HCT116 (cell line): ENCODE measurements around the gene CHRNB4. TPM values are rescaled to one million over a fixed set of nuclear protein-coding genes. Genes with fewer than 3 reads are reported as not detected.

ENCODE experiments used
- ATAC-seq: fragments of 200-7000 bp; cut with Tn5 transposase; 2 replicates; pipeline ENCODE4 v1.9.1; 2020; ENCODE audit warnings: mild to moderate bottlenecking, moderate library complexity
- BruUV-seq: library from RNA; stranded (reverse); fragments of 400-500 nt; replicated peaks from 2 replicates; lab custom pipeline; 2021; lab: Mats Ljungman, UMichigan
- CTCF ChIA-PET: fragments of 300-600 bp; sonication (Branson Sonifier 250); formaldehyde crosslinking; loops from one replicate; lab custom pipeline; 2021; ENCODE audit warnings: antibody characterized with exemption; lab: Charles Lee
- POLR2A ChIA-PET: fragments of 300-600, 350-600 bp; sonication (Branson Sonifier 250); formaldehyde crosslinking; loops from one replicate; lab custom pipeline; 2021; ENCODE audit warnings: antibody characterized with exemption; lab: Charles Lee
- RAD21 ChIA-PET, 2 experiments: fragments of 300-600 bp; sonication (Branson Sonifier 250); formaldehyde crosslinking; loops; one replicate each; lab custom pipeline; 2023; ENCODE audit warnings: low total read pairs in 2 of 2; ENCODE audit not compliant: uncharacterized antibody in 2 of 2, unreplicated experiment in 2 of 2, low non-redundant PET in 1 of 2; lab: Charles Lee
- DNase-seq: peaks from one replicate; pipeline ENCODE4 v3.0.0-alpha.2; 2010; ENCODE audit warnings: low read depth, low spot score
- H2AFZ ChIP-seq: fragments of 200-600 bp; shearing (Covaris generic), sonication (generic); 2 replicates; pipeline ENCODE4 v1.6.1; 2017; ENCODE audit warnings: low read depth, mixed run types, mixed read lengths, antibody characterized with exemption, low read length; ENCODE audit not compliant: poor library complexity, severe bottlenecking
- H3K27ac ChIP-seq: 2 replicates; pipeline ENCODE4 v1.5.1; 2012; ENCODE audit warnings: low read depth, low read length
- H3K27me3 ChIP-seq: fragments of 200-600 bp; sonication (generic); 2 replicates; pipeline ENCODE4 v1.6.1; 2016; ENCODE audit warnings: mixed run types, low read length, mixed read lengths; ENCODE audit not compliant: insufficient read depth
- H3K36me3 ChIP-seq, 2 experiments: fragments of 200-500 bp in 1 of 2; fragments of 200-600 bp in 1 of 2; sonication (Bioruptor generic) in 1 of 2; sonication (generic) in 1 of 2; 2 replicates each; pipeline versions ENCODE4 v1.5.1 to v1.6.1; 2014 to 2016; ENCODE audit warnings: low read length in 2 of 2, inconsistent platforms in 1 of 2, mixed read lengths in 1 of 2, mixed run types in 1 of 2; ENCODE audit not compliant: insufficient read depth in 2 of 2, control insufficient read depth in 1 of 2
- H3K4me1 ChIP-seq, 2 experiments: fragments of 200-600 bp in 1 of 2; sonication (generic) in 1 of 2; 2 replicates each; pipeline versions ENCODE4 v1.5.1 to v1.6.1; 2012 to 2017; ENCODE audit warnings: low read length in 2 of 2, inconsistent platforms in 1 of 2, mild to moderate bottlenecking in 1 of 2, mixed read lengths in 1 of 2, mixed run types in 1 of 2, moderate library complexity in 1 of 2; ENCODE audit not compliant: insufficient read depth in 2 of 2, control insufficient read depth in 1 of 2
- H3K4me2 ChIP-seq: fragments of 200-600 bp; sonication (generic); 2 replicates; pipeline ENCODE4 v1.6.1; 2017; ENCODE audit warnings: mixed run types, low read length, mixed read lengths
- H3K4me3 ChIP-seq, 2 experiments: fragments of 200-600 bp in 1 of 2; sonication (generic) in 1 of 2; replicated peaks in 1 of 2; 2 replicates each; pipeline ENCODE4 v1.5.1; 2011 to 2016; ENCODE audit warnings: low read length in 2 of 2, control low read depth in 1 of 2, low read depth in 1 of 2, mild to moderate bottlenecking in 1 of 2, mixed read lengths in 1 of 2, mixed run types in 1 of 2
- H3K79me2 ChIP-seq: fragments of 200-600 bp; sonication (generic); 2 replicates; pipeline ENCODE4 v1.6.1; 2017; ENCODE audit warnings: mild to moderate bottlenecking, mixed run types, low read length, moderate library complexity, mixed read lengths; ENCODE audit not compliant: insufficient read depth
- H3K9ac ChIP-seq: fragments of 200-600 bp; sonication (generic); 2 replicates; pipeline ENCODE4 v1.6.1; 2016; ENCODE audit warnings: low read length, mixed read lengths
- H3K9me2 ChIP-seq: fragments of 200-600 bp; sonication (generic), shearing (Covaris generic); 2 replicates; pipeline ENCODE4 v1.6.1; 2017; ENCODE audit warnings: mixed run types, mild to moderate bottlenecking, moderate library complexity; ENCODE audit not compliant: insufficient read depth
- H3K9me3 ChIP-seq, 2 experiments: fragments of 200-500 bp in 1 of 2; fragments of 200-600 bp in 1 of 2; sonication (Bioruptor generic) in 1 of 2; sonication (generic) in 1 of 2; 2 replicates each; pipeline ENCODE4 v1.6.1; 2014 to 2017; ENCODE audit warnings: low read length in 2 of 2, mixed read lengths in 2 of 2, inconsistent platforms in 1 of 2, low read depth in 1 of 2, mild to moderate bottlenecking in 1 of 2, mixed run types in 1 of 2, moderate library complexity in 1 of 2; ENCODE audit not compliant: control insufficient read depth in 1 of 2, insufficient read depth in 1 of 2
- H4K20me1 ChIP-seq: fragments of 200-600 bp; sonication (generic), shearing (Covaris generic); 2 replicates; pipeline ENCODE4 v1.6.1; 2017; ENCODE audit warnings: mixed run types, mild to moderate bottlenecking, moderate library complexity; ENCODE audit not compliant: insufficient read depth
- ATF3 ChIP-seq: IDR thresholded peaks from 2 replicates; pipeline ENCODE4 v1.6.1; 2012
- EGR1 ChIP-seq: IDR thresholded peaks from 2 replicates; pipeline ENCODE4 v1.6.1; 2012; ENCODE audit warnings: low read depth
- EZH2 ChIP-seq: fragments of 200-600 bp; sonication (generic); IDR thresholded peaks from 2 replicates; pipeline ENCODE4 v1.6.1; 2017; ENCODE audit warnings: antibody characterized with exemption, mixed run types
- EZH2phosphoT487 ChIP-seq: fragments of 200-600 bp; IDR thresholded peaks from 2 replicates; pipeline ENCODE4 v1.6.1; 2018; ENCODE audit warnings: antibody characterized with exemption, borderline replicate concordance
- FOSL1 ChIP-seq: IDR thresholded peaks from 2 replicates; pipeline ENCODE4 v1.6.1; 2012; ENCODE audit warnings: low read depth
- JUND ChIP-seq: IDR thresholded peaks from 2 replicates; pipeline ENCODE4 v1.6.1; 2012
- POLR2A ChIP-seq: IDR thresholded peaks from 2 replicates; pipeline ENCODE4 v1.7.0; 2011; ENCODE audit warnings: borderline replicate concordance; ENCODE audit not compliant: insufficient read depth, insufficient read length; ENCODE audit errors: extremely low read depth
- POLR2AphosphoS5 ChIP-seq: IDR thresholded peaks from 2 replicates; pipeline ENCODE4 v1.6.1; 2011; ENCODE audit warnings: mild to moderate bottlenecking, low read depth, low read length, moderate library complexity
- SP1 ChIP-seq: IDR thresholded peaks from 2 replicates; pipeline ENCODE4 v1.6.1; 2012; ENCODE audit warnings: low read depth
- SRF ChIP-seq: IDR thresholded peaks from 2 replicates; pipeline ENCODE4 v1.6.1; 2012; ENCODE audit warnings: low read depth
- TCF7L2 ChIP-seq: IDR thresholded peaks from 2 replicates; pipeline ENCODE4 v1.7.0; 2011; ENCODE audit warnings: borderline replicate concordance, inconsistent platforms; ENCODE audit not compliant: insufficient read depth, insufficient read length; ENCODE audit errors: extremely low read depth
- YY1 ChIP-seq: IDR thresholded peaks from 2 replicates; pipeline ENCODE4 v1.6.1; 2011; ENCODE audit warnings: low read length, low read depth, moderate library complexity, mild to moderate bottlenecking; ENCODE audit not compliant: insufficient replicate concordance; ENCODE audit errors: extremely low read depth
- ZNF274 ChIP-seq: fragments of 200-500 bp; sonication (Bioruptor generic); IDR thresholded peaks from 2 replicates; pipeline ENCODE4 v1.6.1; 2014; ENCODE audit warnings: mild to moderate bottlenecking, low read depth, low read length, inconsistent platforms
- intact Hi-C: fragments of 100-400 bp; cut with micrococcal nuclease; formaldehyde crosslinking; loops from 2 replicates; pipeline ENCODE4 v1.10.0; 2022
- total RNA-seq: library from RNA; stranded (reverse); gene quantifications from one replicate; pipeline ENCODE4 v1.2.1, GENCODE V29; 2021; ENCODE audit not compliant: unreplicated experiment
- TF ChIP-seq, protein P1 (sequence below), 3 experiments: fragments of 200-600 bp in 1 of 3; sonication (generic) in 1 of 3; IDR thresholded peaks in 2 of 3; conservative IDR thresholded peaks in 1 of 3; 2 replicates each; pipeline ENCODE4 v1.5.1; 2012 to 2017; ENCODE audit warnings: low read depth in 2 of 3, low read length in 2 of 3, antibody characterized with exemption in 1 of 3, borderline replicate concordance in 1 of 3, control low read depth in 1 of 3, mild to moderate bottlenecking in 1 of 3, mixed read lengths in 1 of 3, mixed run types in 1 of 3, moderate library complexity in 1 of 3; ENCODE audit not compliant: insufficient read depth in 1 of 3
- TF ChIP-seq, protein P2 (sequence below): IDR thresholded peaks from 2 replicates; pipeline ENCODE4 v1.6.1; 2012; ENCODE audit warnings: low read depth

CHRNB4 gene
- total RNA-seq, 1 experiment from 2014 or later = 2.0 TPM

- peaks cover 0 to 4% of the 10 kb centered on the region in 2 experiments; a peak in 1 of 4 replicates for H3K4me1 ChIP-seq
- intact Hi-C loops = no loop called here
- no peak for TF ChIP-seq POLR2AphosphoS5
- TF ChIP-seq, protein P1, sequence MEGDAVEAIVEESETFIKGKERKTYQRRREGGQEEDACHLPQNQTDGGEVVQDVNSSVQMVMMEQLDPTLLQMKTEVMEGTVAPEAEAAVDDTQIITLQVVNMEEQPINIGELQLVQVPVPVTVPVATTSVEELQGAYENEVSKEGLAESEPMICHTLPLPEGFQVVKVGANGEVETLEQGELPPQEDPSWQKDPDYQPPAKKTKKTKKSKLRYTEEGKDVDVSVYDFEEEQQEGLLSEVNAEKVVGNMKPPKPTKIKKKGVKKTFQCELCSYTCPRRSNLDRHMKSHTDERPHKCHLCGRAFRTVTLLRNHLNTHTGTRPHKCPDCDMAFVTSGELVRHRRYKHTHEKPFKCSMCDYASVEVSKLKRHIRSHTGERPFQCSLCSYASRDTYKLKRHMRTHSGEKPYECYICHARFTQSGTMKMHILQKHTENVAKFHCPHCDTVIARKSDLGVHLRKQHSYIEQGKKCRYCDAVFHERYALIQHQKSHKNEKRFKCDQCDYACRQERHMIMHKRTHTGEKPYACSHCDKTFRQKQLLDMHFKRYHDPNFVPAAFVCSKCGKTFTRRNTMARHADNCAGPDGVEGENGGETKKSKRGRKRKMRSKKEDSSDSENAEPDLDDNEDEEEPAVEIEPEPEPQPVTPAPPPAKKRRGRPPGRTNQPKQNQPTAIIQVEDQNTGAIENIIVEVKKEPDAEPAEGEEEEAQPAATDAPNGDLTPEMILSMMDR (IDR thresholded peaks at IDR 0.05 in 2 of 3, conservative IDR thresholded peaks at IDR 0.05 in 1 of 3; ENCODE audit: borderline replicate concordance in 1 of 3, insufficient read depth in 1 of 3, low read depth in 2 of 3, low read length in 2 of 3) = no peak
- TF ChIP-seq EZH2 = no peak
- no peak for TF ChIP-seq EZH2phosphoT487
- no peak for TF ChIP-seq SRF
- no peak for TF ChIP-seq EGR1
- no peak for TF ChIP-seq JUND
- no peak for TF ChIP-seq TCF7L2
- TF ChIP-seq ATF3 = no peak
- no peak for TF ChIP-seq POLR2A
- no peak for TF ChIP-seq SP1
- no peak for TF ChIP-seq YY1
- TF ChIP-seq, protein P2, sequence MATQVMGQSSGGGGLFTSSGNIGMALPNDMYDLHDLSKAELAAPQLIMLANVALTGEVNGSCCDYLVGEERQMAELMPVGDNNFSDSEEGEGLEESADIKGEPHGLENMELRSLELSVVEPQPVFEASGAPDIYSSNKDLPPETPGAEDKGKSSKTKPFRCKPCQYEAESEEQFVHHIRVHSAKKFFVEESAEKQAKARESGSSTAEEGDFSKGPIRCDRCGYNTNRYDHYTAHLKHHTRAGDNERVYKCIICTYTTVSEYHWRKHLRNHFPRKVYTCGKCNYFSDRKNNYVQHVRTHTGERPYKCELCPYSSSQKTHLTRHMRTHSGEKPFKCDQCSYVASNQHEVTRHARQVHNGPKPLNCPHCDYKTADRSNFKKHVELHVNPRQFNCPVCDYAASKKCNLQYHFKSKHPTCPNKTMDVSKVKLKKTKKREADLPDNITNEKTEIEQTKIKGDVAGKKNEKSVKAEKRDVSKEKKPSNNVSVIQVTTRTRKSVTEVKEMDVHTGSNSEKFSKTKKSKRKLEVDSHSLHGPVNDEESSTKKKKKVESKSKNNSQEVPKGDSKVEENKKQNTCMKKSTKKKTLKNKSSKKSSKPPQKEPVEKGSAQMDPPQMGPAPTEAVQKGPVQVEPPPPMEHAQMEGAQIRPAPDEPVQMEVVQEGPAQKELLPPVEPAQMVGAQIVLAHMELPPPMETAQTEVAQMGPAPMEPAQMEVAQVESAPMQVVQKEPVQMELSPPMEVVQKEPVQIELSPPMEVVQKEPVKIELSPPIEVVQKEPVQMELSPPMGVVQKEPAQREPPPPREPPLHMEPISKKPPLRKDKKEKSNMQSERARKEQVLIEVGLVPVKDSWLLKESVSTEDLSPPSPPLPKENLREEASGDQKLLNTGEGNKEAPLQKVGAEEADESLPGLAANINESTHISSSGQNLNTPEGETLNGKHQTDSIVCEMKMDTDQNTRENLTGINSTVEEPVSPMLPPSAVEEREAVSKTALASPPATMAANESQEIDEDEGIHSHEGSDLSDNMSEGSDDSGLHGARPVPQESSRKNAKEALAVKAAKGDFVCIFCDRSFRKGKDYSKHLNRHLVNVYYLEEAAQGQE = no peak
- TF ChIP-seq ZNF274 = no peak
- no peak for TF ChIP-seq FOSL1
- H3K27ac ChIP-seq = no peak overlapping the region
- ChIA-PET POLR2A (no interaction called here), CTCF (no interaction called here), RAD21 (no interaction called here)
- no peak overlapping the region for H2AFZ ChIP-seq
- H3K9me3 ChIP-seq = no peaks in the 10 kb centered on the region
- no peak overlapping the region for H3K4me2 ChIP-seq
- BruUV-seq = no TSS peak
- H3K9ac ChIP-seq = no peak overlapping the region
- no peak overlapping the region for H3K4me3 ChIP-seq
- no peaks in the 10 kb centered on the region for H4K20me1 ChIP-seq
- no peaks in the 10 kb centered on the region for H3K79me2 ChIP-seq
- ATAC-seq = no peak
- DNase-seq = no peak
- no peaks in the 10 kb centered on the region for H3K27me3 ChIP-seq
- no peaks in the 10 kb centered on the region for H3K9me2 ChIP-seq
- H3K36me3 ChIP-seq = no peaks in the 10 kb centered on the region
Measured at GRCh38 chr15:78617076-78617475, 23.9 kb downstream of the CHRNB4 start.
